Measurements from ENCODE around the gene RNF157. TPM values are rescaled to one million over a fixed set of nuclear protein-coding genes. Genes with fewer than 3 reads are reported as not detected.

Gene RNF157
- total and polyA plus RNA-seq, 2 experiments from 2014 or later: 5.0 to 8.6 TPM

- TF ChIP-seq EZH2phosphoT487 (IDR thresholded peaks at IDR 0.05; ENCODE audit: low read depth, severe bottlenecking, unreplicated experiment) (no peak), EZH2 (IDR thresholded peaks at IDR 0.05; ENCODE audit: borderline replicate concordance) (no peak), CTCF (IDR thresholded peaks at IDR 0.05; ENCODE audit: poor library complexity) (no peak)
- H2AFZ ChIP-seq: no peak overlapping the region
- DNase-seq (ENCODE audit: low spot score): no peak
- no peaks in the 10 kb centered on the region for H3K27me3 ChIP-seq
- no peaks in the 10 kb centered on the region for H4K20me1 ChIP-seq (ENCODE audit: insufficient read depth, poor library complexity, severe bottlenecking)
- no peaks in the 10 kb centered on the region for H3K79me2 ChIP-seq
- H3K9me2 ChIP-seq (replicated peaks; ENCODE audit: insufficient read depth): no peaks in the 10 kb centered on the region
- H3K4me1 ChIP-seq (ENCODE audit: insufficient read depth): peaks cover 6% of the 10 kb centered on the region
- 88% methylated on average over 10 of the region's 10 CpGs for WGBS (ENCODE audit: low lambda C conversion rate, missing lambda C conversion rate)
- H3K36me3 ChIP-seq (replicated peaks; ENCODE audit: insufficient read depth, low read depth): no peaks in the 10 kb centered on the region
- no peak overlapping the region for H3K4me3 ChIP-seq
- no peak overlapping the region for H3K27ac ChIP-seq
- H3K4me2 ChIP-seq: no peak overlapping the region
- H3K9me3 ChIP-seq (ENCODE audit: low read depth): no peaks in the 10 kb centered on the region
Observed at GRCh38 chr17:76166906-76167305, 73.4 kb downstream of the RNF157 start.

- Histone ChIP-seq H3K27ac (no peak overlapping the region), H3K4me2 (no peak overlapping the region), H3K79me2 (no peaks in the 10 kb centered on the region), H3K4me1 (ENCODE audit: insufficient read depth) (peaks cover 13% of the 10 kb centered on the region), H3K9me3 (ENCODE audit: low read depth) (no peaks in the 10 kb centered on the region), H3K36me3 (replicated peaks; ENCODE audit: insufficient read depth, low read depth) (no peaks in the 10 kb centered on the region), H2AFZ (no peak overlapping the region), H4K20me1 (ENCODE audit: insufficient read depth, poor library complexity, severe bottlenecking) (no peaks in the 10 kb centered on the region), H3K9me2 (replicated peaks; ENCODE audit: insufficient read depth) (no peaks in the 10 kb centered on the region), H3K27me3 (no peaks in the 10 kb centered on the region), H3K4me3 (no peak overlapping the region)
- no peak for DNase-seq (ENCODE audit: low spot score)
- WGBS (ENCODE audit: low lambda C conversion rate, missing lambda C conversion rate): 87% methylated on average over 7 of the region's 7 CpGs
- no peak for TF ChIP-seq EZH2 (IDR thresholded peaks at IDR 0.05; ENCODE audit: borderline replicate concordance)
Observed at GRCh38 chr17:76166168-76166567, 74.1 kb downstream of the RNF157 start.

GRCh38 chr17:76164331-76164730, 76.0 kb downstream of the RNF157 start:
- Histone ChIP-seq H3K4me2 (no peak overlapping the region), H3K9me3 (ENCODE audit: low read depth) (no peaks in the 10 kb centered on the region), H3K9me2 (replicated peaks; ENCODE audit: insufficient read depth) (no peaks in the 10 kb centered on the region), H3K79me2 (no peaks in the 10 kb centered on the region), H3K4me1 (ENCODE audit: insufficient read depth) (peaks cover 17% of the 10 kb centered on the region), H3K36me3 (replicated peaks; ENCODE audit: insufficient read depth, low read depth) (no peaks in the 10 kb centered on the region), H3K4me3 (no peak overlapping the region), H3K27ac (no peak overlapping the region), H4K20me1 (ENCODE audit: insufficient read depth, poor library complexity, severe bottlenecking) (no peaks in the 10 kb centered on the region), H2AFZ (no peak overlapping the region), H3K27me3 (no peaks in the 10 kb centered on the region)
- 68% methylated on average over 2 of the region's 2 CpGs for WGBS (ENCODE audit: low lambda C conversion rate, missing lambda C conversion rate)
- no peak for DNase-seq (ENCODE audit: low spot score)
- TF ChIP-seq EZH2phosphoT487 (IDR thresholded peaks at IDR 0.05; ENCODE audit: low read depth, severe bottlenecking, unreplicated experiment) (no peak), CTCF (IDR thresholded peaks at IDR 0.05; ENCODE audit: poor library complexity) (no peak), EZH2 (IDR thresholded peaks at IDR 0.05; ENCODE audit: borderline replicate concordance) (no peak)

GRCh38 chr17:76163919-76164318, 76.4 kb downstream of the RNF157 start:
- H3K4me2 ChIP-seq: no peak overlapping the region
- peaks cover 17% of the 10 kb centered on the region for H3K4me1 ChIP-seq (ENCODE audit: insufficient read depth)
- H3K4me3 ChIP-seq: no peak overlapping the region
- no peak overlapping the region for H2AFZ ChIP-seq
- no peaks in the 10 kb centered on the region for H3K9me3 ChIP-seq (ENCODE audit: low read depth)
- no peaks in the 10 kb centered on the region for H3K79me2 ChIP-seq
- no peak for DNase-seq (ENCODE audit: low spot score)
- WGBS (ENCODE audit: low lambda C conversion rate, missing lambda C conversion rate): 89% methylated on average over 4 of the region's 4 CpGs
- no peaks in the 10 kb centered on the region for H3K27me3 ChIP-seq
- TF ChIP-seq CTCF (IDR thresholded peaks at IDR 0.05; ENCODE audit: poor library complexity) (no peak), EZH2 (IDR thresholded peaks at IDR 0.05; ENCODE audit: borderline replicate concordance) (no peak), EZH2phosphoT487 (IDR thresholded peaks at IDR 0.05; ENCODE audit: low read depth, severe bottlenecking, unreplicated experiment) (no peak)
- H4K20me1 ChIP-seq (ENCODE audit: insufficient read depth, poor library complexity, severe bottlenecking): no peaks in the 10 kb centered on the region
- no peaks in the 10 kb centered on the region for H3K36me3 ChIP-seq (replicated peaks; ENCODE audit: insufficient read depth, low read depth)
- no peak overlapping the region for H3K27ac ChIP-seq
- no peaks in the 10 kb centered on the region for H3K9me2 ChIP-seq (replicated peaks; ENCODE audit: insufficient read depth)

All from hepatocyte (in vitro differentiated cells).